ENCODE results near the gene CCNDBP1. TPM values are rescaled to one million over a fixed set of nuclear protein-coding genes. Genes with fewer than 3 reads are reported as not detected.

The CCNDBP1 gene
- total RNA-seq, 1 donor from 2014 or later, result 54.4 TPM

DNA sequence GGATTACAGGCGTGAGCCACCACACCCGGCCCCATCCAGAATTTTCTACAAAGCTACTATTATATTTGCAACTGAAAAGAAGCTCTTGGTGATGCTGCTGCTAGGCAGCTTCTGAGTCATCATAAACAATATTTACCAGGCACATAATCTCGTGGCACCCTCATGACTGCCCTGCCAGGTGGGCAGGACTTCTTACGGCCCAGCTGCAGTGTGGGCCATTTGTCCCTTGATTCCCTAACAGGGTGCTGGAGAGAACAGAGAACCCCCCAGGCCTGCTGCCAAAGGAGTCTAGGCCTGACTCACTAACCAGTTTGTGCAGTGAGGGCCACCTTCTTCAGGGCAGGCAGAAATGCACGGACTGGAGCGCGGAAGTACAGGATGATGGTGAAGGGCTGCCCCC lies 30.8 kb downstream of the CCNDBP1 start:
- no peaks in the 10 kb centered on the region for H3K9me3 ChIP-seq (replicated peaks)
- no peak for DNase-seq
- H3K27ac ChIP-seq (replicated peaks), result no peak overlapping the region
- no peak for TF ChIP-seq CTCF (IDR thresholded peaks at IDR 0.05; ENCODE audit: borderline replicate concordance)
- no peaks in the 10 kb centered on the region for H3K36me3 ChIP-seq
- H3K4me3 ChIP-seq, result no peak overlapping the region
- intact Hi-C loops (cut with micrococcal nuclease), result no loop called here
- peaks cover 6% of the 10 kb centered on the region for H3K27me3 ChIP-seq (ENCODE audit: low read depth)
- peaks cover 9% of the 10 kb centered on the region for H3K4me1 ChIP-seq

- no peaks in the 10 kb centered on the region for H3K27me3 ChIP-seq (ENCODE audit: low read depth)
- H3K9me3 ChIP-seq (replicated peaks), result no peaks in the 10 kb centered on the region
- H3K27ac ChIP-seq (replicated peaks), result no peak overlapping the region
- no peaks in the 10 kb centered on the region for H3K36me3 ChIP-seq
- H3K4me3 ChIP-seq, result no peak overlapping the region
- no peak for TF ChIP-seq CTCF (IDR thresholded peaks at IDR 0.05; ENCODE audit: borderline replicate concordance)
- intact Hi-C loops (cut with micrococcal nuclease), result no loop called here
- DNase-seq, result no peak
- H3K4me1 ChIP-seq, result peaks cover 9% of the 10 kb centered on the region
These were observed 33.9 kb downstream of the CCNDBP1 start for GRCh38 chr15:43218908-43219706.

- H3K4me1 ChIP-seq, result no peaks in the 10 kb centered on the region
- no peak overlapping the region for H3K27ac ChIP-seq (replicated peaks)
- no peak overlapping the region for H3K4me3 ChIP-seq
- no peaks in the 10 kb centered on the region for H3K27me3 ChIP-seq (ENCODE audit: low read depth)
- no peaks in the 10 kb centered on the region for H3K36me3 ChIP-seq
- no peaks in the 10 kb centered on the region for H3K9me3 ChIP-seq (replicated peaks)
- TF ChIP-seq CTCF (IDR thresholded peaks at IDR 0.05; ENCODE audit: borderline replicate concordance), result no peak
- intact Hi-C loops (cut with micrococcal nuclease), result no loop called here
- DNase-seq, result no peak
These were observed 35.0 kb downstream of the CCNDBP1 start for GRCh38 chr15:43219929-43220928.

GRCh38 chr15:43220991-43221403 lies 35.8 kb downstream of the CCNDBP1 start, which contains the start of gene EPB42:
EPB42 (minus strand) TSS chr15:43221018; CDS start chr15:43220825, 193 bp downstream.
- no peaks in the 10 kb centered on the region for H3K27me3 ChIP-seq (ENCODE audit: low read depth)
- no peak for TF ChIP-seq CTCF (IDR thresholded peaks at IDR 0.05; ENCODE audit: borderline replicate concordance)
- intact Hi-C loops (cut with micrococcal nuclease), result no loop called here

GRCh38 chr15:43221422-43221821 lies 36.2 kb downstream of the CCNDBP1 start:
- H3K4me1 ChIP-seq, result no peaks in the 10 kb centered on the region
- no peak for DNase-seq
- intact Hi-C loops (cut with micrococcal nuclease), result no loop called here
- H3K9me3 ChIP-seq (replicated peaks), result no peaks in the 10 kb centered on the region
- H3K27me3 ChIP-seq (ENCODE audit: low read depth), result no peaks in the 10 kb centered on the region
- H3K27ac ChIP-seq (replicated peaks), result no peak overlapping the region
- no peak overlapping the region for H3K4me3 ChIP-seq
- no peak for TF ChIP-seq CTCF (IDR thresholded peaks at IDR 0.05; ENCODE audit: borderline replicate concordance)
- no peaks in the 10 kb centered on the region for H3K36me3 ChIP-seq

More at GRCh38 chr15:43220991-43221403, 35.8 kb downstream of the CCNDBP1 start, which contains the start of gene EPB42:
- H3K36me3 ChIP-seq, result no peaks in the 10 kb centered on the region
- no peak for DNase-seq
- no peak within 1 kb of the TSS for H3K4me3 ChIP-seq
- no peaks in the 10 kb centered on the region for H3K4me1 ChIP-seq
- H3K9me3 ChIP-seq (replicated peaks), result no peaks in the 10 kb centered on the region
- no peak within 1 kb of the TSS for H3K27ac ChIP-seq (replicated peaks)
